ENCODE results near the gene RBM24. TPM values are rescaled to one million over a fixed set of nuclear protein-coding genes. Genes with fewer than 3 reads are reported as not detected.

Gene RBM24
- total RNA-seq, 4 donors from 2014 or later = 0.22 to 1.8 (median 0.46) TPM; not detected in 1

GRCh38 chr6:17250237-17250636 is 30.9 kb upstream of the RBM24 start:
- intact Hi-C loops (cut with DNase I; ENCODE audit: low total_unique reads) = no loop called here
- 62 to 65% methylated on average over 2 of the region's 2 CpGs for WGBS, 2 donors
- no peak overlapping the region for H3K4me3 ChIP-seq (ENCODE audit: low read depth, poor library complexity, severe bottlenecking)
- no peak for TF ChIP-seq POLR2A (IDR thresholded peaks at IDR 0.05)
- no peak for TF ChIP-seq CTCF (IDR thresholded peaks at IDR 0.05)
- DNase-seq (ENCODE audit: low spot score in 2 of 2) = no peak

GRCh38 chr6:17251953-17252352 is 29.2 kb upstream of the RBM24 start:
- no peak overlapping the region for H3K4me3 ChIP-seq (ENCODE audit: low read depth, poor library complexity, severe bottlenecking)
- no peak for DNase-seq (ENCODE audit: low spot score in 2 of 2)
- TF ChIP-seq CTCF (IDR thresholded peaks at IDR 0.05) (no peak), POLR2A (IDR thresholded peaks at IDR 0.05) (no peak)
- intact Hi-C loops (cut with DNase I; ENCODE audit: low total_unique reads) = no loop called here

- no peak for TF ChIP-seq POLR2A (IDR thresholded peaks at IDR 0.05)
- no peak for TF ChIP-seq CTCF (IDR thresholded peaks at IDR 0.05)
- DNase-seq (ENCODE audit: low spot score in 2 of 2) = no peak
- intact Hi-C loops (cut with DNase I; ENCODE audit: low total_unique reads) = no loop called here
- H3K4me3 ChIP-seq (ENCODE audit: low read depth, poor library complexity, severe bottlenecking) = no peak overlapping the region
- WGBS, 2 donors = 81% methylated on average over 4 of the region's 4 CpGs
Measured at GRCh38 chr6:17258749-17259148, 22.4 kb upstream of the RBM24 start.

GRCh38 chr6:17265570-17265969 is 15.6 kb upstream of the RBM24 start:
- DNase-seq (ENCODE audit: low spot score in 2 of 2) = no peak
- intact Hi-C loops (cut with DNase I; ENCODE audit: low total_unique reads) = no loop called here
- H3K4me3 ChIP-seq (ENCODE audit: low read depth, poor library complexity, severe bottlenecking) = no peak overlapping the region
- no peak for TF ChIP-seq CTCF (IDR thresholded peaks at IDR 0.05)
- TF ChIP-seq POLR2A (IDR thresholded peaks at IDR 0.05) = no peak

GRCh38 chr6:17267566-17267965 is 13.6 kb upstream of the RBM24 start:
- 64 to 75% methylated on average over 3 of the region's 3 CpGs for WGBS, 2 donors
- intact Hi-C loops (cut with DNase I; ENCODE audit: low total_unique reads) = no loop called here
- no peak overlapping the region for H3K4me3 ChIP-seq (ENCODE audit: low read depth, poor library complexity, severe bottlenecking)
- TF ChIP-seq POLR2A (IDR thresholded peaks at IDR 0.05) (no peak), CTCF (IDR thresholded peaks at IDR 0.05) (no peak)
- DNase-seq (ENCODE audit: low spot score in 2 of 2) = no peak

- no peak for TF ChIP-seq CTCF (IDR thresholded peaks at IDR 0.05)
- WGBS, 2 donors = 82 to 85% methylated on average over 6 of the region's 6 CpGs
- H3K4me3 ChIP-seq (ENCODE audit: low read depth, poor library complexity, severe bottlenecking) = no peak overlapping the region
- no peak for DNase-seq (ENCODE audit: low spot score in 2 of 2)
- intact Hi-C loops (cut with DNase I; ENCODE audit: low total_unique reads) = no loop called here
Measured at GRCh38 chr6:17268114-17268513, 13.0 kb upstream of the RBM24 start.

Data from lower leg skin (tissue), 4 donors.